GM20431 (cell line): Measurements from ENCODE around the gene HSD11B2.

Source experiments
- in situ Hi-C: fragments of 300-500 bp; cut with MseI, MboI; formaldehyde crosslinking; loops from one replicate; pipeline ENCODE4 v1.15.0; 2020; ENCODE audit warnings: low sequenced_read_pairs; ENCODE audit not compliant: unreplicated experiment

Gene HSD11B2

DNA sequence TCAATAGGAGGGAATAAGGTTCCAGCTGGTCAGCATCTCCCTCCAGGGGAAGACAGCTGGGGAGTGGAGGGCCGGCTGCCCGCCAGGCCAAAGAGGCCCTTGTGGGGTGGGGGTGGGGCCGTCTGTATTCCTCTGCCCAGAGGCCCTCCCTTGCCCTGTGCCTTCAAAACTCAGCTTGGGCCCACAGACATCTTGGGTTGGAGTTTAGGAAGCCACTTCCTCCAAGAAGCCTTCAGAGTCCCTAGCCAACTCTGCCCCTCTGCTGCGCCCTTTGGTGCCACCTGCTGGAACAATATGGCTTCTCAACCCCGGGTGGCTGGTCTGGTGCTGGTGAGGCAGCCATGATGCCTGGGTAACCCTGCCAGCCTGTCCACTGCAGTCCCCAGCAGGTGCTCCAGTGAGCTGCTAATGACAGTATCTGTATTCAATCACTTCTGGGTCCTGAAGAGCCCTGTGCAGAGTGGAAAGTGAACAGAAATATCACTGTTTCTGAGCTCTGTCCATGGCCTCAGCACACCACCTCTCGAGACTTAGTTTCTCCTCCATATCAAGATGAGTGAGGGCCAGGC, 16.7 kb downstream of the HSD11B2 start:
- in situ Hi-C loops: no loop called here

DNA sequence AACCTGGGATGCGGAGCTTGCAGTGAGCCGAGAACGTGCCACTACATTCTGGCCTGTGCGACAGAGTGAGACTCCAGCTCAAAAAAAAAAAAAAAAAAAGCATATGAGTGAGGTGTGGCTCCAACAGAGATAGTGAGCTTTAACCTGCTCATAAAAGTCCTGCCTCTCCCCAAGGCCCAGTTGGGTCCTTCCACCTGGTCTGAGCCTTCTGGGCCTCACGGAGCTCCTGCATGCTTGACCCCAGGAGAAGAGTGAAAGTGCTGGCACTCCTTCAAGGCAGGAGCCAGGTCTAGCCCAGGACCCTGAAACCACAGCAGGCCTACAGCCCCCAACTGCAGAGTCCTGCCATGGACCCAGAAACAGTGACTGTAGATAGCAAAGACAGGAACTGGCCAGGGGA, 17.7 kb downstream of the HSD11B2 start:
- in situ Hi-C loops: no loop called here

DNA sequence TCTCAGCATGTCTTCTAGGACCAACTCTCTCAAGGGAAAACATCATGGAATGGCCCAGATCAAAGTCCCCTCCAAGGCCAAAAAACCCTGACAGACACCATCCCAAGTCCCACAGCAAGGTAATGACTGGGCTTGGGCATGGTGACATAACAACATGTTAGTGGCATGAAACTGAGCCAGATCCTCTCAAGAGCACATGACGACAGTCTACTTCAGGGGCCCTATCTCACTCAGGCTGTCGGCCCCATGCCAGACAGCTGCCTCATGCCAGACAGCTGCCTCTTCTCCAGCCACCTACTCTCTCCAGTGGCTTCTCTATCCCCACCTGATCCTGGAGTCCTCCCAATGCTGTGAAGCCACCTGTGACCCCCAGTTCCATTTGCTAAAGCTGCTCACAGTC, 18.4 kb downstream of the HSD11B2 start:
- in situ Hi-C loops: no loop called here

DNA sequence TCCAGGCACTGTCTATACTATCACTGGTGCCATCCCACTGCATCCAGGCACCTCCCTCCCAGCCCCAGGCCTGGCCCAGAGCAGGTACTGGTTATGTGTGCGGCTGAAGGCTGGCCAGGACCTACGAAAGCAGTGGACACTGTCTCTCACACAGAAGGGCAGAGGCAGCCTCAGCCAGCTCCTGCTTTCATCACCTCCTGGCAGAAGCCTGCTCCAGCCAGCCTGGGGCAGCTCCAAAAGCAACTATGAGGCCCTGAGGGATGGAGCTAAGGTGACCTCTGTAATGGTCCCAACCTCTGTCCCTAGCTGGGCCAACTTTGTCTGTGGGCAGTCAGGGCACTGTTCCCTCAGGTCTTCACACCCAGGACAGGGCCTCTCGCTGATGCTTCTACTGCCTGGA, 18.8 kb downstream of the HSD11B2 start:
- in situ Hi-C loops: no loop called here

DNA sequence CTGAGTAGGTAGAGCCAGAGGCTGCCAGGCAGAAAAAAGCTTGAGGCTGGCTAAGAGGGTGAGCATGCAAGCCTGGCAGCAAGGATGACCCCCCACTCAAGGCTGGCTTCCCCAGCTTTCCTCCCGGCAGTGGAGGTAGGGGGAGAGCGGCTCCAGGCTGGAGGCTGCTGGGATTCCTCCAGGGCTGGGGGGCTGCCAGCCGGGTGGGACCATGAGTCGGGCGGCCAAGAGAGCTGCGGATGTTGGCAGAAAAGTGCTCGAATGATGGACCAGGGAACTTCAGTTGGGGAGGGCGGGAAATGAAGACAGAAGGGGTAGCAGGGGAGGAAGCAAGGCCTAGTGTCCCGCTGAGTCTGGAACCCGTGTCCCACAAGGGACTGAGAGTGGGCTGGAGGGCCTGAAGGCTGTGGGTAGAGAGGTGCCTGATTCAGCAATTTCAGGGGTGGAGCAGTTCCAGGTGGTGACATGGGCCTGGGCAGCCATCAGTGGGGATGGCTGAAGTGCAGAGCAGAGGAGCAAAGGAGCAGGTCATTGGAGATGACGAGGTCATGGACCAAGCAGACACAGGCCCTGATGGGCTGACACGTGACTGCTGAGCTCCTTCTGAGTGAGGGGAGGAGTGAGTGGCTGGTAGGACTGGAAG, 20.3 kb downstream of the HSD11B2 start:
- in situ Hi-C loops: no loop called here

DNA sequence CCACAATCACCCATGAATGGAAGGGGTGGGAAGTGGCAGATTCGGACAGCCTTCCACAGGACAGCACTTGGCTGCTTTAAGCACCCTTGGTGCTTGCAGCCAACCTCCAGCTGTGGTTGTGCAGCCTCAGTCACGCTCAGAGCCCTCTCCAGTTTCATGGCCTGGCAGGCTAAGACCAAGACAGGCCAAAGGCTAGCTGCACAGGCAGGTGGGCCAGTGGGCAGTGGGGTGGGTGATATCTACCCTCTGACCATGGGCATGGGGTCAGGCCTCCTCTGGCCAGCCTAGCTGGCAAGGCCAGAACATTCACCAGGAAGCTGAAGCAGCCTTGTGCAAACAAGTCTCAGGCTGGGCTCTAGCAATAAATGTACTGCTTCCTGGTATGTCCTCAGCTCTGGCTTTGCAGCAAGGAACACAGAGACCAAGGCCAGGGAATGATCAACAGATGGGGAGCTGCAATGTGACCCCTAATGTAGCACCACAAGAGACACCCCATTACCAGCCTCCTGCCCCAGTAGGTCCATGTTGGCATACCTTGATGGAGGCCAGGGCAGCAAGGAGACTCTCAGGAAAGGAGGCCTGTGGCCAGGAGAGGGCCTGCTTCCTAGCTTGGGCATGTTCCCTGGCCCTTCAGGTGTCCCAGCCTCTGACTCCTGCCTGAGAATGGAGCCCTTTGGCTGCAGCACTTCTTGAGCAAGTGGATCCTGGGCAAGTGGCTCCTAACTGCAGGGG, 20.9 kb downstream of the HSD11B2 start:
- in situ Hi-C loops: no loop called here

DNA sequence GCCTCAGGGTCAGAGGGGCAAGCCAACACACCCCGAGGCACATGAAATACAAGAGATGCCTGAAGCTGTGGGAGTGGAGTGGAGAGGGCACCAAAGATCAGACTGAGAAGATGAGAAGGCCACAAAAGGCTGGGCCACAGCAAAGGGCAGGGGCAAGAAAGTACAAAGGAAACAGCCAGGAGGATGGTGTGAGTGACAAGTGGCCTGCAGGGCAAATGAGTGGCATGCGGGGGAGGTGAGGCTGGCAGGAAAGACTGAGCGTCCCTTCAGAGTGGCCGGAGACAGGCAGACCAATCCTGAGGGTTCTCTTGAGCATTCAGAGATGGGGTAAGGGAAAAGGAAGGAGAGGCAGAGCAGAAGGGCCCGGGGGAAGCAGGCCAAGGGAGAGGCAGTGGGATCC, 23.2 kb downstream of the HSD11B2 start:
- in situ Hi-C loops: no loop called here

DNA sequence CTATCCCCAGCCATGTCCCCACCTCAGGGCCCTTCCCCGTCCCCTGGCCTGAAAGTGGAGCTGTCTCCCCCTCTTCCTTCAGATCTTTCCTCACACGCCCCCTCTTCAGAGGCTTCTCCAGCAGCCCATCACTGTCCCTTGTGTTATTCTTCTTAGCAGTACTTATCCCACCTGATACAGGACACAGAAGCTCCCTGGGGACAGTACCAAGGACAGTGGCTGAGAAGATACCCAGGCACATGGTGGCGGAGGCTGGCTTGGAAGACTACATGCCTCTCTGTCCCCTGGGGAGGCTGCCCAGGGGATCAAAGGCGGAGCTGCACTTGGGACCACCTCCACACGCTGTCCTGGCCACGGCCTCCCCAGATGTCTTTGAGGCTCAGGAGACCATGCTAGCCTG, 23.9 kb downstream of the HSD11B2 start:
- in situ Hi-C loops: no loop called here

DNA sequence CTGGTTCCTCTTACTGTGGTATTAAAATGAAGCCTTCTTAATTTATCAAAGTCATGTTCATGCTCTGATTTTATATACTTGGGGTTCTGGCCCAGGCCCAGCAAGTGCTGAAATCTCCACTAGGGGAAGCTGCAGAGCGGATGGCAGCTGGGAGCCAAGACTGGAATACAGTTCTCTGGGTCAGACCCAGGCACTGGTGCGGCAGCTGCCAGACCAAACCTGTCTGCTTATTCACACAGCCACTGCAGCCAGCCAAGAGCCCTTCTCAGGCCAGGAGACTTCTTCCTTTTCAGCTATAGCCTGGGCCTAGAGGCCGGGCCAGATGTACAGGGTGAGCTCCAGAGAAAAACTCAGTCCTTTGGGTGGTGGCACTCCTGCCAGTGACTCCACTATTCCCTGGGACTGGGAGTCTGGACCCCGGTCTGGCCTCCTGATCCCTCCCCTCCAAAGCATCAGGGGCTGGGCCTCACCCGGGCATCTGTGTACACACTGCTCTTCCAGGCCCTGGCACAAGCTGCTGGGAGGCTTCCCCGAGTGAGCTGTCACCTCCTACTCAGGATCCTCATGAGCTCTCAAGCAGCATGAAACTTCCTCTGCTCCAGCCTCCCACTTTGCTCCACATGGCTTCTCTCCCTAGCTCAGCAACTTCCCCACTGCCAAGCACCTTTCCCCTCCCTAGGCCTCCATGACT, 25.6 kb downstream of the HSD11B2 start:
- in situ Hi-C loops: no loop called here

DNA sequence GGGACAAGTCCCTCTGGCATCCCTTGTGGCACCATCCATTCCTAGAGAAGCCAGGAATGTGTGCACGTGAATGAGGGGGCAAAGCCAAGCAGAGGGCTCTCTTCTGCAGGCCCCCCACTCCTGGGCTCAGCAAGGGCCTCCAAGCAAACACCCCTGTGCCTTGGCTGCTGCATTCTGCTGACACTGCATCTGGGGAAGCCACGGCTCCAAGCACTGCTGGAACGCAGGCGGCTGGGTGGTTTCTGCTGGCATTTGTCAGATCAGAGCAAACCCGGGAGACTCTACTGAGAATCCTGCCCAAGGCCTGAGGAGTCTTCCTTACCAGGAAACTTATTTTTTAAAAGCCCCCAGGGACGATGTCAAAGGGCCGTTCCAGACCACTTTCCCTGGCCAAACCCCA, 26.7 kb downstream of the HSD11B2 start:
- in situ Hi-C loops: no loop called here

DNA sequence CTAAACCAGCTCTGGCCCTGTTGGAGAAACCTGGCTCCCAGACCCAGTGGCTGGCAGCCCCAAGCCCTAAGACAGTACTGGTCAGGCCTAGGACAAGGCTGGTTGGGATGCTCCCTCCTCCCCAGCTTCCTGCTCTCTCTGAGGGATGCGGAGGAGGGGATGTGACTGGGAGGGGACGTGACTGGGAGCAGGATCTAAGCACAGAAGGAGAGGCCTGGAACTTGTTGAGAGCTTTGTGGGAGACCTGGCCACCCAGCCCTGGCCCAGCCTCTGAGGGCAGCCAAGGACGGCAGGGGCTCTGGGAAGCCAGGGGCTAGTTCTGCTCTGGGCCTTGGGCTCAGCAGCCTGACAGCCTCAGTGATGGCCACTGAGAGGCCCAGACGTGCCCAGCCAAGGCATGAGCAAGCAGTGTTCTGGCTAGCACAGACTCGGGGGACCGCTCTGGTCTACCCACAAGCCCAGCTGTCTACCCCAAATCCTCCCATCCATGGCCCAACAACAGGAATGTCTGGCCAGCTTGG, 27.3 kb downstream of the HSD11B2 start:
- in situ Hi-C loops: no loop called here

DNA sequence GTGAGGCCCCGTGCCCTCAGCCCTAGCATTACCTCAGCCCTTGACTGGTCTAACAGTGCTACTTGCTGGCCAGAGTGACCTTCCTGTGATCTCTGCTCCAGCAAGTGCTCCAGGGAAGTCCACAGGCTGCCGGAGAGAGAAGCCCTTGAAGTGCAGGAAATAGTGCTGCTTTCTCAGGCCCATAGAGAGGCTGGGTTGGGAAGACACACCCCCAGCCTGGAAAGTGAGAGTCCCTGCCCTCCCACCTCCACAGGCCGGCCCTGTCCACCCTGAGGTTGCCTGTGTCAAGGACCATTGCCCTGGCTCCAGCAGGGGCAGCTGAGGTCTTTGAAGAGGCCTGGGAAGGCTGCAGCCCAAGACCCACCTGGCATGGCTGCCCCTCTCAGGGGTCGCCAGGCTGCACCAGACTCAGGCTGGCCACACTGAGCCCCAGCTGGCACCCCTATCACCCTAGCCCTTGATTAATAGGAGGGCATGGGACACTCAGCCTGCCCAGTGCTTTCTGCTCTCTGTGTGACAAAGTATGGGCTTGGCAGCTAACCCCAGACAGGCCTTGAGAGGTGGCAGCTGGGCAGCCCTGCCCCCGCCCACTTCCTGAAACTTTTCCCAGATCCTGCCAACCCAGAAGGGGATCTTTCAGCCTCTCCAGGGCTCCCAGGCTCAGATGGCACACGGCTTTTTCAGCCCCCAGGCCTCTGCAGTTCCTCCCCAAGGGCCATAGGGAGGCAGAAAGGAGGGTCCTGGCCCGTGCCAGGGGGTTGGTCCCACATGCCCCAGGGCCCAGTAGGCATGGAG, 28.3 kb downstream of the HSD11B2 start:
- in situ Hi-C loops: no loop called here

DNA sequence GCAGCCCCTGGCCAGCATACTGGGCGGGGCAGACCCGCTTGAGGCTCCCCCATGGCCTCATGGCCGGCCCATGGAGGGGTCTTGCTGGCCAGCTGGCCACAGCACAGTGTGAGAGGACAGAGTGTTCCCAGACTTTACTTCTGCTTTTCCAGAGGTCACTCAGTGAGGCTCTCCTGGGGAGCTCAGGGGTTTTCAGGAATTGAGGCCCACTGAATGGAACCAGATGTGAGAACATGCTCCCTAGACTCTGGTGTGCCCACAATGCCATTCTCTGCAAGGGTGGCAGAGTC, 28.9 kb downstream of the HSD11B2 start:
- in situ Hi-C loops: no loop called here

DNA sequence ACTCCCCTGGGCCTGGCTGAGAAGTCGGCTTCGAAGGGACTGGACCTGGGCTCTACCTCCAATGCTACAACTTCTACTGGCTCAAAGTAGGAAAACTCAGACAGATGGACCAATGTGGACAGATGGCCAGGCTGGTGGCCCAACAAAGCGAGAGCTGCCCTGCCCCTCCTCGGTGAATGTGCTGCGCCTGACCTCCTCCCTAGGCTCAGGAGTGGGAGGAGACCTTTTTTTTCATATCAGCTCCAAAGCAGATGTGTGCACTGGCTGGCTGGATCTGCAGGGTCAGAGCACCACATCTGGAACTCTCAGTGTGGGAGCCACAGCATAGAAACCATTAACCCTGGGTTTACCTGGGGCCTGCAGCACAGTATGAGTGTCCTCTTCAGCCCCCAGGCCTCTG, 29.2 kb downstream of the HSD11B2 start:
- in situ Hi-C loops: no loop called here

DNA sequence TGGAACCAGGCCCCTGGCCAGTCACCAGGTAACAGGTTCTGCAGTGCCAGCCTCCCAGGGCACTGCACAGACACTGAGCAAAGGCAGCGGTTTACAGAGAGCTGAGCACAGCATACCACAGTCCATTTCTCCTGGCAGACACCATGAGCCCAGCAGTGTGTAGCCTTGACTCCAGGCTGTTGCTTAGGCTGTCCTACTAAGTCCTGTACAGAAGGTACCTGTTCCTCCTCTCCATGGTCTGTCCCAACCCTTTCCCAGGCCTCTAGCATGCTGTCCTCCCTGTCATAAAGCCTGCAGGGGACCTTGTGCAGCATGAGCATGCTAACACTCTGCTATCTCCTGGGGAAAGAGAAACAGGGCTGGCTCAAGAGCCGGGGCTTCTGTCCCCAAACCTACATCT, 30.0 kb downstream of the HSD11B2 start:
- in situ Hi-C loops: no loop called here

DNA sequence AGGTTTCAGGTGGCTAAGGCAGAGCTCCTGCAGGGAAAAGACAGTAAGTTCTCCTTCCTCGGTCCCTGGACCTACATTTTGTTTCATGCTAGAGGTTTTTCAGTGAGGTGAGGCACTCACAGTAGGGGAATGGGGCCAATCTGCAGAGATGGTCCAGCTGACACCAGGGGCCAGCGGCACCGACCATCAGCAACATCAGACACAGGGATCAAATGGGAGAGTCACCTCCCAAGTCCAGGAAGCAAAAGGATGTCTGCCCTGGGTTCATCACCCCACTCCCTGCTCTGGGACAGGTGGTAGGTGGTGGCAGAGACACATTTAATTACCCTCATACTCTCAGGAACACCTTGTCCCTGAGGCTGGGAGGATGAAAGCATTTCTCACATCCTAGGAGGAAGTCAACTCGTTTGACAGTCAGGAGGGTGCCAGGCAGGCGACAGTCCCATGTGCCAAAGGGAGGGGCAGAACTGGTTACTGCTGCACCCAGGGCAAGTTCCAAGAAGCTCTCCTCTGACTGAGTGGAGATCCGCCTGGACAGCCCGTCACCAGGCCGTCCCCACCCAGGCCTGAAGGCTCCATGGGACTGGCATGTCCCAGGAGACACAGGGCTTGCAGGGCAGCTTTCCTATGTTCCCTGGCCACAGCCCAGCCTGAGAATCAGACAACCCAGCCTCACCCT, 30.8 kb downstream of the HSD11B2 start:
- in situ Hi-C loops: no loop called here

DNA sequence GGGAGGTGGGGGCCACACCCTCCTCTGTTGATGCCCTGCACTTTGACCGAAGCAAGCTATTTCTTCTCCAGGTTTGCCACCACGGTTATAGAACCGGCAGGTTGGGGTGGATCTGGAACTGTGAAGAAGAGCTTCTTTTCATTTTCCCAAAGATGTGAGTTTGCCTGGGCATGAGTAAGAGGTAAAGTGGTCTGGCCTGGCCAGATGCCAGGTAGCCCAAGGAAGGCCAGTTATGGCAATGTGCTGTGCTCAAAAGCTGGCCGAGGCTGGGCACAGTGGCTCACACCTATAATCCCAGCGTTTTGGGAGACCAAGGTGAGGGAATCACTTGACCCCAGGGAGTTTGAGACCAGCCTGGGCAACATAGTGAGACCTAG, 31.3 kb downstream of the HSD11B2 start:
- in situ Hi-C loops: no loop called here

DNA sequence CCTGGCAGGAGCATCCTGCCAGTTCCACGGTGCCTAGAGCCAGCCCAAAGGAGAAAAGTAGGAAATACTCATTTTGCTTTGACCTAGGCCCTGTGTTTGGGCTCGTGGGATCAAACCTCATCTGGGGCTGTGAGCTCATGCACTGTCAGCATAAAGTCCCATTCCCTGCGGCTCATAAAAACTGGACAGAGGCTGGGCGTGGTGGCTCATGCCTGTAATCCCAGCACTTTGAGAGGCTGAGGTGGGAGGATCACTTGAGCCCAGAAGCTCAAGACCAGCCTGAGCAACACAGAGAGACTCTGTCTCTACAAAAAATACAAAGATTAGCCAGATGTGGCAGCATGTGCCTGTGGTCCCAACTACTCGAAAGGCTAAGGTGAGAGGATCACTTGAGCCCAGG, 32.1 kb downstream of the HSD11B2 start:
- in situ Hi-C loops: no loop called here

DNA sequence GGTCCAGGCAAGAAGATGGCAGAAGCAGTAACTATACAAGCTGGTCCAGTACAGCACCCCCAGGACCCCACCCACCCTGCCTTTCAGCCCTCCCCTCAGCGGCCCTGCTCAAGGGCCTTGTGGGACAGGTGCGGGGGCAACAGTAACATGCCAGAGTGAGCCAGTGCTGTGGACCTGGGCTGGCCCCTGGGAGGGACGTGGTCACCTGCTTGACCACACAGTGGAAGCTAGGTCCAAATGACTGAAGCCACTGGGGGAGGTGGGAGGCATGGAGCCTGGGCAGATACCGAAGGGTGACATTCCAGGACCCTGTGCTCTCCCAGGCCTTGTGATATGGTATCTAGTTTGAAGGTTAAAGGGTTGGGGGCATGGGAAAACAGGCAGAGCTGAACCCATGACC, 32.8 kb downstream of the HSD11B2 start:
- in situ Hi-C loops: no loop called here

DNA sequence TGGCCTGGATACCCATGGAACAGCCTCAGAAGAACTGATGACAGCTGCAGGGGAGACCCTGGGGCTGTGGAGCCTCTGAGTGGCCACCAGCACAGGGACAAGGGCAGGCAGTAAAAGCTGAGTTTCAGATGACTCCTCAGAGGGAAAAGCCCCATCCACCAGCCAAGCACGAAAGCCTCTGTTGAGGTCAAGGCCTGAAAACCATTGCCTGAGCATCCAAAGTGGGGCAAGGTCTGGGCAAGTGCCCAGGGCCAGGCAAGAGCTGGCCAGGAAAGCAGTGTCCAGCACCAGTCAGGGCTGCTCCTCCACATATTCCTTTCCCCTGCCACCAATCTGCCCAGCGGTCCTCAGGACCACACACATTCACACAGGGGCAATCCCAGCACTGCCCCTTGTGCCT, 33.6 kb downstream of the HSD11B2 start:
- in situ Hi-C loops: no loop called here
